AG20443 (cell line): ENCODE measurements around the gene R3HDM2.

Experiments
- DNase-seq: peaks from one replicate; pipeline ENCODE4 v3.0.0; 2012; ENCODE audit warnings: low spot score, mixed read lengths

R3HDM2 gene

GRCh38 chr12:57240066-57240921, 190.5 kb downstream of the R3HDM2 start:
- DNase-seq: peak; percentile 78

- DNase-seq: no peak
These were observed 191.2 kb downstream of the R3HDM2 start for GRCh38 chr12:57239587-57240065.

GRCh38 chr12:57238854-57239554, 191.8 kb downstream of the R3HDM2 start:
- DNase-seq: peak; percentile 97

- DNase-seq: no peak
These were observed 192.7 kb downstream of the R3HDM2 start for GRCh38 chr12:57237932-57238853.

- DNase-seq: no peak
These were observed 193.3 kb downstream of the R3HDM2 start for GRCh38 chr12:57237596-57237931.

- DNase-seq: no peak
These were observed 193.8 kb downstream of the R3HDM2 start for GRCh38 chr12:57236925-57237595.

GRCh38 chr12:57236201-57236924, 194.5 kb downstream of the R3HDM2 start:
- no peak for DNase-seq

GRCh38 chr12:57235728-57236131, 195.1 kb downstream of the R3HDM2 start:
- no peak for DNase-seq

- no peak for DNase-seq
These were observed 195.7 kb downstream of the R3HDM2 start for GRCh38 chr12:57235017-57235727.

GRCh38 chr12:57234571-57235016, 196.2 kb downstream of the R3HDM2 start:
- DNase-seq: no peak

GRCh38 chr12:57234233-57234570, 196.6 kb downstream of the R3HDM2 start:
- no peak for DNase-seq

GRCh38 chr12:57233357-57234232, 197.2 kb downstream of the R3HDM2 start:
- DNase-seq: no peak

- no peak for DNase-seq
These were observed 198.6 kb downstream of the R3HDM2 start for GRCh38 chr12:57232156-57232756.

- no peak for DNase-seq
These were observed 199.4 kb downstream of the R3HDM2 start for GRCh38 chr12:57231276-57232021.

- no peak for DNase-seq
These were observed 200.3 kb downstream of the R3HDM2 start for GRCh38 chr12:57230381-57231155.

- peak; percentile 99 for DNase-seq
These were observed 201.0 kb downstream of the R3HDM2 start, which contains the start of gene SHMT2 for GRCh38 chr12:57229634-57230380. Gene SHMT2, plus strand, starts transcription at chr12:57229711. Its CDS starts 68 bp downstream, at chr12:57229779.
